WI38 (cell line): ENCODE results near the gene GTF2IRD1.

Experiments used
- H3K4me3 ChIP-seq: 2 replicates; pipeline ENCODE4 v1.5.1; 2011; ENCODE audit warnings: low read depth, mild to moderate bottlenecking, control low read depth, low read length
- CTCF ChIP-seq: IDR thresholded peaks from 2 replicates; pipeline ENCODE4 v1.5.1; 2012; ENCODE audit warnings: low read depth, mild to moderate bottlenecking, control low read depth, low read length

GTF2IRD1 gene

GRCh38 chr7:74619235-74619860 lies 165.6 kb downstream of the GTF2IRD1 start:
- H3K4me3 ChIP-seq: no peak overlapping the region
- no peak for TF ChIP-seq CTCF

DNA sequence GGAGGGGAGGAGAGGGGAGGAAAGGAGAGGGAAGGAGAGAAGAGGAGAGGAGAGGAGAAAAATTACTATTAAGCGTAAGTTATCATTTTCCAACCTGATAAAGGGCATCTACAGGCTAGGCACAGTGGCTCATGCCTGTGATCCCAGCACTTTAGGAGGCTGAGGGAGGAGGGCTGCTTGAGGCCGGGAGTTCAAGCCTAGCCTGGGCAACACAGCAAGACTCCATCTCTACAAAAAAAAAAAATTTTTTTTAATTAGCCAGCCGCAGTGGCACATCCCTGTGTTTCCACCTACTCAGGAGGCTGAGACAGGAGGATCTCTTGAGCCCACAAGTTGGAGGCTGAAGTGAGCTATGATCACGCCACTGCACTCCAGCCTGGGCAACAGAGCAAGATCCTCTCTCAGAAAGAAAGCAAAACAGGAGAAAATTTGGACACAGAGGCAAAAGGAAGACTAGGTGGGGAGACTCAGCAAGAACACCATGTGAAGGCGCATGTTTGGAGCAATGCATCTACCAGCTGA lies 168.6 kb downstream of the GTF2IRD1 start:
- no peak overlapping the region for H3K4me3 ChIP-seq
- TF ChIP-seq CTCF: no peak

- TF ChIP-seq CTCF: no peak
- H3K4me3 ChIP-seq: no peak overlapping the region
Measured at GRCh38 chr7:74623135-74623534, 169.4 kb downstream of the GTF2IRD1 start.

- no peak for TF ChIP-seq CTCF
- no peak overlapping the region for H3K4me3 ChIP-seq
Measured at GRCh38 chr7:74625446-74625845, 171.7 kb downstream of the GTF2IRD1 start.

DNA sequence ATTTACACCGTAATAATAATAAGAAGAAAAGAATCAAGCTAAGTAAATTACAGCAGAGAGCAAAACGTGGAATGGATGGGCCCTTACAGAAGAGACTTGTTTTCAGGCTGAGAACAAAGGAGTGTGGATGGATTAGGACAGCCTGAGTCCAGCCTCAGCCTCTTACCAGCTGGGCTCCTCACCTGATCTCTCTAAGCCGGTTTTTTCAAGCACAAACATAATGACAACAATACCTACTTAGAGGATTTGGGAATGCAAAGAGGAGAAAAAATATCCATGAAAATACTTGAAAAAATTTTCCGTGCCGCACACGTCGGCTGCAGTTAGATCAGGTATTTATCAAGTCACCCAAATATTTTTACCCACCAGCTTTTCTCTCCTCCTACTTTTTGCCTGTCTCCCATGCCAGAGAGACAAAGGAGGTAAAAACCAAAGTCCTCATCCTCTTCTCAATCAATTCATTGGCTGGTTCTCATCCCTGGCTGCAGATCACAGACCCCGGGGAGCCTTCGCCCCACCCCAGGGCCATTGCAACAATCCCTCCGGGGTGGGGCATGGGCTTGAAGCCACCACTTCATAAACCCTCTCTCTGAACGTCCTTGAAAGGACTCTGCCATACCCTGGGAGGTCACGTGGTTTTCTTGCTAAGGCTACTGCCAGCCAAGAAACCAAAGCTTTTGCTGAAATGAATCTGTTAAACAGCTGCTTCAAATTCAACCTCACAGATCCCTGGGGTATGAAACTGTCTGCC lies 174.1 kb downstream of the GTF2IRD1 start:
- no peak for TF ChIP-seq CTCF
- H3K4me3 ChIP-seq: no peak overlapping the region

- TF ChIP-seq CTCF: no peak
- no peak overlapping the region for H3K4me3 ChIP-seq
Measured at GRCh38 chr7:74632505-74632904, 178.8 kb downstream of the GTF2IRD1 start.

- no peak for TF ChIP-seq CTCF
- H3K4me3 ChIP-seq: no peak overlapping the region
Measured at GRCh38 chr7:74633451-74633921, 179.8 kb downstream of the GTF2IRD1 start.
